AG04449 (cell line): ENCODE measurements around the gene RBM47.
"Not testable (repeated sequence)": the region's sequence is repeated elsewhere in the genome, so short reads cannot be mapped to it uniquely, and the experiment has no call there.

Experiments used
- CTCF ChIA-PET: fragments of 350-600 bp; formaldehyde crosslinking; extraction: SDS; loops from one replicate; lab custom pipeline; 2021; ENCODE audit warnings: antibody characterized with exemption; lab: Yijun Ruan, JAX
- POLR2A ChIA-PET: fragments of 400-600, 350-600 bp; formaldehyde crosslinking; extraction: SDS; loops from one replicate; lab custom pipeline; 2020; ENCODE audit warnings: antibody characterized with exemption, inconsistent platforms; lab: Yijun Ruan, JAX
- DNase-seq: peaks from one replicate; pipeline ENCODE4 v3.0.0-alpha.2; 2010; ENCODE audit warnings: low read depth, low spot score
- H3K4me3 ChIP-seq: 2 replicates; pipeline ENCODE4 v1.5.1; 2011; ENCODE audit warnings: low read depth, mild to moderate bottlenecking, control low read depth, low read length
- TF ChIP-seq, protein P1 (sequence below): IDR thresholded peaks from one replicate; pipeline ENCODE4 v1.5.1; 2011; ENCODE audit warnings: mild to moderate bottlenecking, moderate library complexity, low read length, control low read depth, inconsistent platforms; ENCODE audit not compliant: insufficient read depth; ENCODE audit errors: missing control alignments

The RBM47 gene

DNA sequence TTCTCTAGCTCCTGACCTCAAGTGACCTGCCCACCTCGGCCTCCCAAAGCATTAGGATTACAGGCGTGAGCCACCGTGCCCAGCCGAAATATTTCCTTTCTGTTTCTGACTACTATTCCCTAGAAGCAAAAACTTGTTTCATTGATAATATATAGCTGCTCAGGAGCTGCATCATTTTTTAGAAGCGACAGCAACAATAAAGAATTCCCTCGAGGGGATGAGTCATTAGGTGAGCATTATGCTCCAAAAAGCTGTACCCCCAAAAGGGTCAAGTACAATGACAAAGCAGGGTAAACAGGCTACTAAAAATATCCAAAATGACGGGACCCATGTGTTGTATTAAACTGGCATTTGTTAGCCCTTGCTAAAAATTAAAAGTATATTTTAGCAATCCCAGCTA is 67.0 kb downstream of the RBM47 start:
- ChIA-PET POLR2A (no interaction called here), CTCF (interaction anchor here (1.2 to 1.6 kb wide), 2 partner anchors 9 to 12 kb away, joined by 3 to 4 read pairs; no protein-coding TSS in a partner anchor)
- no peak overlapping the region for H3K4me3 ChIP-seq
- TF ChIP-seq, protein P1, sequence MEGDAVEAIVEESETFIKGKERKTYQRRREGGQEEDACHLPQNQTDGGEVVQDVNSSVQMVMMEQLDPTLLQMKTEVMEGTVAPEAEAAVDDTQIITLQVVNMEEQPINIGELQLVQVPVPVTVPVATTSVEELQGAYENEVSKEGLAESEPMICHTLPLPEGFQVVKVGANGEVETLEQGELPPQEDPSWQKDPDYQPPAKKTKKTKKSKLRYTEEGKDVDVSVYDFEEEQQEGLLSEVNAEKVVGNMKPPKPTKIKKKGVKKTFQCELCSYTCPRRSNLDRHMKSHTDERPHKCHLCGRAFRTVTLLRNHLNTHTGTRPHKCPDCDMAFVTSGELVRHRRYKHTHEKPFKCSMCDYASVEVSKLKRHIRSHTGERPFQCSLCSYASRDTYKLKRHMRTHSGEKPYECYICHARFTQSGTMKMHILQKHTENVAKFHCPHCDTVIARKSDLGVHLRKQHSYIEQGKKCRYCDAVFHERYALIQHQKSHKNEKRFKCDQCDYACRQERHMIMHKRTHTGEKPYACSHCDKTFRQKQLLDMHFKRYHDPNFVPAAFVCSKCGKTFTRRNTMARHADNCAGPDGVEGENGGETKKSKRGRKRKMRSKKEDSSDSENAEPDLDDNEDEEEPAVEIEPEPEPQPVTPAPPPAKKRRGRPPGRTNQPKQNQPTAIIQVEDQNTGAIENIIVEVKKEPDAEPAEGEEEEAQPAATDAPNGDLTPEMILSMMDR: no peak
- no peak for DNase-seq

GRCh38 chr4:40562208-40562607 is 67.5 kb downstream of the RBM47 start:
- TF ChIP-seq, protein P1: no peak
- H3K4me3 ChIP-seq: no peak overlapping the region
- ChIA-PET CTCF (interaction anchor here (1.2 to 1.6 kb wide), 2 partner anchors 9 to 12 kb away, joined by 3 to 4 read pairs; no protein-coding TSS in a partner anchor), POLR2A (no interaction called here)
- no peak for DNase-seq

GRCh38 chr4:40561543-40562177 is 68.0 kb downstream of the RBM47 start:
- DNase-seq, H3K4me3 ChIP-seq, POLR2A ChIA-PET: not testable (repeated sequence)
- CTCF ChIA-PET: interaction anchor here (1.2 kb wide), 1 partner anchor 8 kb away, joined by 3 read pairs; no protein-coding TSS in a partner anchor

GRCh38 chr4:40559585-40560465 is 69.8 kb downstream of the RBM47 start:
- ChIA-PET POLR2A (no interaction called here), CTCF (no interaction called here)
- H3K4me3 ChIP-seq: no peak overlapping the region
- DNase-seq: no peak
- TF ChIP-seq, protein P1: no peak

GRCh38 chr4:40557736-40558135 is 71.9 kb downstream of the RBM47 start:
- DNase-seq: no peak
- ChIA-PET CTCF (no interaction called here), POLR2A (no interaction called here)
- TF ChIP-seq, protein P1: no peak
- no peak overlapping the region for H3K4me3 ChIP-seq

DNA sequence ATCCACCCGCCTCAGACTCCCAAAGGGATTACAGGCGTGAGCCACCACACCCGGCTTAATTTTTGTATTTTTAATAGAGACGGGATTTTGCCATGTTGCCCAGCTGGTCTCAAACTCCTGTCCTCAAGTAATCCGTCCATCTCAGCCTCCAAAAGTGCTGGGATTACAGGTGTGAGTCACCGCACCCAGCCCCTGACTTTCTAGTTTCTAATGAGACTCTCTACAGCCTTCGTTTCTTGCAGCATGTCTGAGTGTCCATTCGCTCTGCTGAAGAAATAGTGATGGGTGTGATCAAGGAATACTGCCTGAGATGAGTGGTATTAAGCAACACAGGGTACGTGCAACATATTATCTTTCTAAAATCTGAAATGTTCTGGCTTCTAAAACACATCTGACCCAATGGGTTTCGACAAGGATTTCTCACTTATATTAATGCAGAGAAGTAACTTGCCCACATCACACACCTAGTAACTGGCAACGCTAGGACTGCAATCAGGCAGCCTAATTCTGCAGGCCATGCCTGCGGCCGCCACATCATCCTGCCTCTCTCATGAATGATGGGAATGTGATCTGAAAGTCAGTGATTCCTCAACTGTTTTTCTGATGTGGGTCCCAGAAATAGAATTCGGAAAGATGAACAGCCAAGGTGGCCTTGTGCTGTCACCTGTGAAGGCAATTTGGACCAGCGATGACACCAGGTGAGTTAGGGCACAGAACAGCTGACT is 74.3 kb downstream of the RBM47 start:
- no peak overlapping the region for H3K4me3 ChIP-seq
- ChIA-PET CTCF (interaction anchor here (1.4 kb wide), 1 partner anchor 164 kb away, joined by 5 read pairs; no protein-coding TSS in a partner anchor), POLR2A (no interaction called here)
- DNase-seq: no peak
- TF ChIP-seq, protein P1: no peak

- CTCF ChIA-PET: interaction anchor here (1.4 kb wide), 1 partner anchor 165 kb away, joined by 5 read pairs; no protein-coding TSS in a partner anchor
- POLR2A ChIA-PET, H3K4me3 ChIP-seq, DNase-seq: not testable (repeated sequence)
These were observed 75.0 kb downstream of the RBM47 start for GRCh38 chr4:40554641-40555040.
